ENCODE measurements around the gene MAST4.

The MAST4 gene

DNA sequence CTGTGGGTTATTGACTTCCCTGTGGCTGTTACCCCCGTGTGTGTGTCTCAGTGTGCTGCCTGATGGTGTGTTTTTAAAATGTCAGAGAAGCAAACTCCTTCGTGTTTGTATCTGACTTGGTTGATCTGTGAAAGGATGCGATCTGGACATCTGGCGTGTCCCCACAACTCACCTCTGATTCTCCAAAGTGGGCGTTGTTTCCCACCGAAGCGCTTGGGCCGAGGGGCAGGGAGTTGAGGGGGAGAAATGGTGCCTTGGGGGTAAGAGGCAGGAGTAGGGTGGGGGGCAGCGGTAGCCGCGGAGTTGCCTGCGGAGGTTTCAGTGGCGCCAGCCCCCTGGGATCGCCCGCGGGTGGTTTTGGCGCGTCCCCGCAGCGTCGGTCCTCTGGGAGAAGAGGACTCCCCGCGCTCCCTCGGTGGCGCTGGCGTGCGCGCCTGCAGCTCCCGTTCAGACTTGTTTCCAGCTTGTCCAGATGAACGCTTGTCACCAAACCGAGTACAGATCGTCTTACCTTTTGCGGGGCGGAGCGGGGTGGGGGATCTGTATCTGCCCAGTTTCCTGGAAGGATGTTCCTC lies 1.1 kb downstream of the MAST4 start:
- Histone ChIP-seq H3K9ac (no peak overlapping the region), H3K27ac (peak overlapping the region; percentile 7), H3K36me3 (ENCODE audit: control insufficient read depth, insufficient read depth, low read length) (no peaks in the 10 kb centered on the region), H3K4me3 (ENCODE audit: low read depth, low read length) (peak overlapping the region; percentile 78), H3K27me3 (ENCODE audit: control insufficient read depth, insufficient read depth, low read length) (no peaks in the 10 kb centered on the region), H3K79me2 (no peaks in the 10 kb centered on the region), H2AFZ (peak overlapping the region; percentile 82), H3K4me2 (ENCODE audit: low read length) (peak overlapping the region; percentile 90), H3K9me3 (ENCODE audit: control insufficient read depth, low read length) (no peaks in the 10 kb centered on the region), H3K4me1 (no peaks in the 10 kb centered on the region)
- TF ChIP-seq, protein P1, sequence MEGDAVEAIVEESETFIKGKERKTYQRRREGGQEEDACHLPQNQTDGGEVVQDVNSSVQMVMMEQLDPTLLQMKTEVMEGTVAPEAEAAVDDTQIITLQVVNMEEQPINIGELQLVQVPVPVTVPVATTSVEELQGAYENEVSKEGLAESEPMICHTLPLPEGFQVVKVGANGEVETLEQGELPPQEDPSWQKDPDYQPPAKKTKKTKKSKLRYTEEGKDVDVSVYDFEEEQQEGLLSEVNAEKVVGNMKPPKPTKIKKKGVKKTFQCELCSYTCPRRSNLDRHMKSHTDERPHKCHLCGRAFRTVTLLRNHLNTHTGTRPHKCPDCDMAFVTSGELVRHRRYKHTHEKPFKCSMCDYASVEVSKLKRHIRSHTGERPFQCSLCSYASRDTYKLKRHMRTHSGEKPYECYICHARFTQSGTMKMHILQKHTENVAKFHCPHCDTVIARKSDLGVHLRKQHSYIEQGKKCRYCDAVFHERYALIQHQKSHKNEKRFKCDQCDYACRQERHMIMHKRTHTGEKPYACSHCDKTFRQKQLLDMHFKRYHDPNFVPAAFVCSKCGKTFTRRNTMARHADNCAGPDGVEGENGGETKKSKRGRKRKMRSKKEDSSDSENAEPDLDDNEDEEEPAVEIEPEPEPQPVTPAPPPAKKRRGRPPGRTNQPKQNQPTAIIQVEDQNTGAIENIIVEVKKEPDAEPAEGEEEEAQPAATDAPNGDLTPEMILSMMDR (IDR thresholded peaks at IDR 0.05), result no peak

DNA sequence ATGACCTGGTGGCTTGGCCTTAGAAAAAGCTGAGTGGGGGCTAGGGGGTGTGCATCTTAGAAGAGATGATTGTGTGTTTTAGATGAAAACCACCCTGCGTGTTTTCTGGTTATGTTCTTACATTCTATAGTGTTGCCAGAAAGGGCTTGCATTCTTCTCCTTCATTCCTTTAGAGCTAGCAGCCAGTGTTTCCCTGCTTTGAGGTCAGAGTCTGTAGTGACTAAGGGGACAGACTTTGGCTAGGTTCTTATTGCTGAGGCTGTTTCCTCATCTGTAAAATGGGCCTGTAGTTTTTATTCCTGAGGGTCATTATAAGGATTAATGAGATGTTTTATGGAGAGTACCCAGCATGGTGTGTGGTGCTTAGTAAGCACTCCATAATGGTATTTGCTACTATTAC lies 6.4 kb downstream of the MAST4 start:
- no peaks in the 10 kb centered on the region for H3K79me2 ChIP-seq
- no peak overlapping the region for H2AFZ ChIP-seq
- H3K4me2 ChIP-seq (ENCODE audit: low read length), result no peak overlapping the region
- no peak overlapping the region for H3K9ac ChIP-seq
- no peaks in the 10 kb centered on the region for H3K4me1 ChIP-seq
- no peak overlapping the region for H3K27ac ChIP-seq
- H3K27me3 ChIP-seq (ENCODE audit: control insufficient read depth, insufficient read depth, low read length), result no peaks in the 10 kb centered on the region
- no peaks in the 10 kb centered on the region for H3K36me3 ChIP-seq (ENCODE audit: control insufficient read depth, insufficient read depth, low read length)
- TF ChIP-seq, protein P1 (IDR thresholded peaks at IDR 0.05), result no peak
- no peak overlapping the region for H3K4me3 ChIP-seq (ENCODE audit: low read depth, low read length)
- no peaks in the 10 kb centered on the region for H3K9me3 ChIP-seq (ENCODE audit: control insufficient read depth, low read length)

DNA sequence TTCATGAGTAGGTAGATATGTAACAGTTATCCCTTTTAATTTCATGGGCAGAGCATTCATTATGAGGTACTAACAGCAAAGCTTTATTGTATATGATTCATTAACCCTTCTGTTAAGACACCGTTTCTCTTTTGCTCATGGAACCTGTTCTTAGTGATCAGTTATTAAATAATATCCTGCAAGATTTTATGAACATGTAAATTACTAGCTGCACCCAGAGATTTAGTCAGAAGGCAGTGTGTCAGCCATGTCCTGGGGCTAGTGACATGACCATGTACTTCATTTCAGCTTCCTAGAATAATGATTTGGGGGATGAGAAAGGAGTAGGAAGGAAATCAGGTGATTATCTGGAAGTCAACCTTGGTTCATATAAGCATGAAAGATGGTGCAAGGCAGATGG lies 7.0 kb downstream of the MAST4 start:
- Histone ChIP-seq H3K4me3 (ENCODE audit: low read depth, low read length) (no peak overlapping the region), H3K4me1 (no peaks in the 10 kb centered on the region), H3K36me3 (ENCODE audit: control insufficient read depth, insufficient read depth, low read length) (no peaks in the 10 kb centered on the region), H3K9me3 (ENCODE audit: control insufficient read depth, low read length) (no peaks in the 10 kb centered on the region), H3K9ac (no peak overlapping the region), H3K4me2 (ENCODE audit: low read length) (no peak overlapping the region), H3K27me3 (ENCODE audit: control insufficient read depth, insufficient read depth, low read length) (no peaks in the 10 kb centered on the region), H3K79me2 (no peaks in the 10 kb centered on the region), H3K27ac (no peak overlapping the region), H2AFZ (no peak overlapping the region)
- TF ChIP-seq, protein P1 (IDR thresholded peaks at IDR 0.05), result no peak

DNA sequence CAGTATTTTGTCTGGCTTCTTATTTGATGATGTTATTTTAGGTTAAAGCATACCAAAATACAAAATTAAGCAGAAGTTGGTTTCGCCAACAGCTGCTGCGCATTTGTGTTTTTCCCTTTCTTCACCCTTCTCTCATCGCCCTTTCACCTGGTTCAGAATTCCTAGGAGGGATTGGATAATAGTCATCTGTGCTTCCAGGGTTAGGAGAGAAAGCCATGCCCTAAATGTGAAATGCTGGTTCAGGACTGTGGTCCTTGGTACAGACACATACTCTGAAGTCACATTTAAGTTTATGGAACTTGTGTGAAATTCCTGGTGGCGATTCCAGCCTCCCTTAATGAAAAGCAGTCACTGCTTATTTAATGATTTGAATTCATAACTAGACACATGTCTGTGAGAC lies 7.7 kb downstream of the MAST4 start:
- no peaks in the 10 kb centered on the region for H3K27me3 ChIP-seq (ENCODE audit: control insufficient read depth, insufficient read depth, low read length)

DNA sequence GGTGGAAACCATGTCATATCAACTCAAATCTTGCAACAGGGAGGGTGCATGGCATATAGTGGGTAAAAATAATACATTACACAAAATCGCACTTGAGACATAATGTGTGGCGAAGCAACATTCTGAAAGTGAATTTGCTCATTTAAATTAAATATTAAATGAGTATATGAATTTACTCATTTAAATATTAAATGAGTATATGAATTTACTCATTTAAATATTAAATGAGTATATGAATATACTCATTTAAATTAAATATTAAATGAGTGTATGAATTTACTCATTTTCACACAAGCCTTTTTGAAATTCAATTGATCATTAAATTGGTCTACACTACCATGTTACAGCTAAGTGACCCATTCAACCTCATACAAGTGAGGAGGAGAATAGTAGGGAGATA lies 10.5 kb downstream of the MAST4 start:
- no peaks in the 10 kb centered on the region for H3K27me3 ChIP-seq (ENCODE audit: control insufficient read depth, insufficient read depth, low read length)
- H3K4me3 ChIP-seq (ENCODE audit: low read depth, low read length), result no peak overlapping the region
- no peaks in the 10 kb centered on the region for H3K4me1 ChIP-seq
- no peak overlapping the region for H3K4me2 ChIP-seq (ENCODE audit: low read length)
- H3K9ac ChIP-seq, result no peak overlapping the region
- TF ChIP-seq, protein P1 (IDR thresholded peaks at IDR 0.05), result no peak
- H2AFZ ChIP-seq, result no peak overlapping the region
- no peaks in the 10 kb centered on the region for H3K36me3 ChIP-seq (ENCODE audit: control insufficient read depth, insufficient read depth, low read length)
- H3K27ac ChIP-seq, result no peak overlapping the region
- no peaks in the 10 kb centered on the region for H3K79me2 ChIP-seq
- H3K9me3 ChIP-seq (ENCODE audit: control insufficient read depth, low read length), result no peaks in the 10 kb centered on the region

More for the DNA sequence above, 7.7 kb downstream of the MAST4 start:
- H3K9me3 ChIP-seq (ENCODE audit: control insufficient read depth, low read length), result no peaks in the 10 kb centered on the region
- no peaks in the 10 kb centered on the region for H3K36me3 ChIP-seq (ENCODE audit: control insufficient read depth, insufficient read depth, low read length)
- no peak overlapping the region for H2AFZ ChIP-seq
- H3K79me2 ChIP-seq, result no peaks in the 10 kb centered on the region
- no peaks in the 10 kb centered on the region for H3K4me1 ChIP-seq
- TF ChIP-seq, protein P1 (IDR thresholded peaks at IDR 0.05), result no peak
- no peak overlapping the region for H3K9ac ChIP-seq
- no peak overlapping the region for H3K4me3 ChIP-seq (ENCODE audit: low read depth, low read length)
- H3K4me2 ChIP-seq (ENCODE audit: low read length), result no peak overlapping the region
- H3K27ac ChIP-seq, result no peak overlapping the region
